MM.1S (cell line): ENCODE data around the gene TBX2.

Experiments used
- CTCF ChIP-seq: fragments of 300-600 bp; sonication (generic); IDR thresholded peaks from 2 replicates; pipeline ENCODE4 v1.5.1; 2016; ENCODE audit warnings: antibody characterized with exemption, low read length, mixed read lengths
- EZH2phosphoT487 ChIP-seq: fragments of 300-600 bp; sonication (generic); IDR thresholded peaks from 2 replicates; pipeline ENCODE4 v1.6.1; 2018; ENCODE audit warnings: antibody characterized with exemption, low read length

DNA sequence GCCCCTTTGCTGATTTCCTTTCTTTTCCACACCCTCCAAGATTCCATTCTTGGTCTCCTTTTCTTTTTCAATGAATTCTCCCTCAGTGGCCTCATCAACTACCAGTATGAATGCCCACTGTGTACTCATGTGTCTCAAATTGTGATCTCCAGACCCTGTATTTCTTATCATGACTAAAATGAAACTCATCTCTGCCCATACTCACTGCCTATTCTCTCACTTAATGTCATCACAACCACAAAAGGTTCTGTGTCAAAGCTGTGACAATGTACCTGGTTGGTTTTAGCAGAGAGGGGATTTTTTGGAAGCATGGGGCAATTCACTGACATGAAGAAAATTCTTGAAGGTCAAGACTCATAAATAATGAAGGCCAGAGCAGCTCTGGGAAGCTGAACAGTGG is 41.1 kb downstream of the TBX2 start:
- TF ChIP-seq CTCF (no peak), EZH2phosphoT487 (no peak)
